Measurements from ENCODE around the gene GABRE. TPM values are rescaled to one million over a fixed set of nuclear protein-coding genes. Genes with fewer than 3 reads are reported as not detected.

GABRE gene
- 101 and 137 TPM in 2 replicates for total RNA-seq

GRCh38 chrX:151974336-151975227, at the start of gene GABRE:
Gene GABRE, minus strand, starts transcription at chrX:151974676. Its CDS starts 51 bp downstream, at chrX:151974625.

GRCh38 chrX:151912780-151913179, 61.7 kb downstream of the GABRE start, which contains the start of gene MAGEA4:
Gene MAGEA4, plus strand, starts transcription at chrX:151912889. Its CDS starts 10,776 bp downstream, at chrX:151923665.

Other genes with a start within 250 kb of the GABRE start
- not detected in 2 replicates for gene CNGA2, start 239.9 kb downstream of the GABRE start, total RNA-seq
- gene MAGEA4, start 61.8 kb downstream of the GABRE start, total RNA-seq: not detected in 2 replicates
- not detected in 2 replicates for gene MAGEA10, start 163.9 kb upstream of the GABRE start, total RNA-seq